Activated naive CD4-positive, alpha-beta T cell treated with anti-CD3 and anti-CD28 coated beads for 36 hours (primary cell): ENCODE data around the gene UHMK1. TPM values are rescaled to one million over a fixed set of nuclear protein-coding genes. Genes with fewer than 3 reads are reported as not detected.
"Not testable (repeated sequence)": the region's sequence is repeated elsewhere in the genome, so short reads cannot be mapped to it uniquely, and the experiment has no call there.

Experiments
- CTCF ChIA-PET: fragments of 350-600 bp; sonication (Branson Sonifier 250); formaldehyde crosslinking; loops from one replicate; lab custom pipeline; 2021; ENCODE audit warnings: antibody characterized with exemption; lab: Charles Lee
- DNase-seq: peaks from one replicate; pipeline ENCODE4 v3.0.0-alpha.2; 2020
- H3K27ac Mint-ChIP-seq: one replicate; pipeline ENCODE4 v1.8.0; 2021; ENCODE audit warnings: mild to moderate bottlenecking, mixed read lengths
- H3K27me3 Mint-ChIP-seq: one replicate; pipeline ENCODE4 v1.8.0; 2021; ENCODE audit warnings: low read depth, mixed read lengths
- H3K36me3 Mint-ChIP-seq: one replicate; pipeline ENCODE4 v1.8.0; 2021; ENCODE audit warnings: low read depth, mixed read lengths
- H3K4me1 Mint-ChIP-seq: one replicate; pipeline ENCODE4 v1.8.0; 2021; ENCODE audit warnings: low read depth, mixed read lengths
- H3K4me3 Mint-ChIP-seq: one replicate; pipeline ENCODE4 v1.8.0; 2021; ENCODE audit warnings: mild to moderate bottlenecking, moderate library complexity, mixed read lengths
- H3K9me3 Mint-ChIP-seq: one replicate; pipeline ENCODE4 v1.8.0; 2021; ENCODE audit warnings: mixed read lengths
- intact Hi-C: fragments of 100-400 bp; cut with micrococcal nuclease; formaldehyde crosslinking; loops from one replicate; pipeline ENCODE4 v1.15.1; 2023
- total RNA-seq, 2 experiments: library from RNA; stranded (reverse); gene quantifications; one replicate each; pipeline ENCODE4 v1.2.3, GENCODE V29; 2021

The UHMK1 gene
- total RNA-seq = 10 to 100 TPM; 43.4 to 43.7 TPM

DNA sequence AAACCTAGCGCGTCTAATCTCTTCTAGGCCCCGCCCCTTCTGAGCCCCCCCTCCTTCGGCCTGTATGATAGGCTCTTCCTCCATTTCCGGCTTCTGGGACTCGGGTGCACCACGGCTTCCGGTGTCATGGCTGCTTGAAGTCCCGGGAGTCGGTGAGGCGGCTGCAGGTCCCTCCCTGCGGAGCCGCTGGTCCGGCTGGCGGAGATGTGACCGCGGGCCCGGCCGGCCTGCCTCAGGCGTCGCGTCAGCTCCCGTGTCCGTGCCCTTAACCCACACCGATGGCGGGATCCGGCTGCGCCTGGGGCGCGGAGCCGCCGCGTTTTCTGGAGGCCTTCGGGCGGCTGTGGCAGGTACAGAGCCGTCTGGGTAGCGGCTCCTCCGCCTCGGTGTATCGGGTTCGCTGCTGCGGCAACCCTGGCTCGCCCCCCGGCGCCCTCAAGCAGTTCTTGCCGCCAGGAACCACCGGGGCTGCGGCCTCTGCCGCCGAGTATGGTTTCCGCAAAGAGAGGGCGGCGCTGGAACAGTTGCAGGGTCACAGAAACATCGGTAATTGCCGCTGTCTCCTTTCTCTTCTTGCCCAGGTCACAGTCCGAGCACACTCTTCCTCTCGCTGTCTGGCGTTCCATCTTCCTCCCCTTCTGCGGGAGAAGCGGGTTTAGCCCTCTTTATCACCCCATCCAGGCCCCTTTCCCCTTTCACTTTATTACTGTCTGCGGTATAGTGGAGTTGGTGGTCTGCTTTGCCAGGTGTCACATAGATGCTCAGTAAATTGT is at the start of gene UHMK1:
UHMK1 (plus strand) TSS at position 96 of the 773 bp plus-strand sequence; CDS start at position 279, 183 bp downstream.
- H3K4me1 Mint-ChIP-seq = peaks cover 38% of the 10 kb centered on the region
- H3K9me3 Mint-ChIP-seq = no peaks in the 10 kb centered on the region
- DNase-seq = peak; percentile 96
- H3K27ac Mint-ChIP-seq = peak within 1 kb of the TSS; percentile 89
- H3K4me3 Mint-ChIP-seq = peak within 1 kb of the TSS; percentile 84
- intact Hi-C loops = loop anchor here (1.0 to 10.0 kb wide), 7 partner anchors 63 to 823 kb away; partner anchors contain the start of genes ATF6, HSD17B7, NOS1AP and NUF2
- H3K36me3 Mint-ChIP-seq = peaks cover 14% of the 10 kb centered on the region
- no peaks in the 10 kb centered on the region for H3K27me3 Mint-ChIP-seq
- CTCF ChIA-PET = interaction anchor here (1.0 kb wide), 1 partner anchor 34 kb away, joined by 3 read pairs; no protein-coding TSS in a partner anchor

- H3K27ac Mint-ChIP-seq, H3K9me3 Mint-ChIP-seq, H3K4me3 Mint-ChIP-seq, intact Hi-C loops, H3K36me3 Mint-ChIP-seq, H3K27me3 Mint-ChIP-seq, DNase-seq, CTCF ChIA-PET, H3K4me1 Mint-ChIP-seq: not testable (repeated sequence)
Observed at GRCh38 chr1:162454361-162454760, 43.3 kb upstream of the UHMK1 start.

DNA sequence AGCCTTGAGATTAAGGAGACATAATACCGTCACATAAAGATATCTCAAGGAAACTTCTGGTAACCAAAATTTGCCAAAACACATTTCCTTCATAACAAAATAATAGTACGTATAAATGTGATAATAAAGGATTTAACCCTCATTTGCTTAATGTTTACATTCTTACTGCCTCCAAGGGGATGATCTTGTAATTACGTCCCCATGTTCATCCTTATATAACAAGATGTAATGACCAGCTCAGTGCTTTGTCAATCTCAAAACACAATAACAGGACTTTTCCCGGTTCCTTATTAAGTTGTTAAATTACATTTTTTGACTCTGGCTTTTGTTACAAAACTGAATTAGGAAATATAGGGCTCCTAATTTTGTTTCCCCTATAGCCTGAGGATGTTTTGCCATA is 41.3 kb upstream of the UHMK1 start:
- CTCF ChIA-PET = no interaction called here
- intact Hi-C loops = no loop called here
- H3K4me3 Mint-ChIP-seq = no peak overlapping the region

DNA sequence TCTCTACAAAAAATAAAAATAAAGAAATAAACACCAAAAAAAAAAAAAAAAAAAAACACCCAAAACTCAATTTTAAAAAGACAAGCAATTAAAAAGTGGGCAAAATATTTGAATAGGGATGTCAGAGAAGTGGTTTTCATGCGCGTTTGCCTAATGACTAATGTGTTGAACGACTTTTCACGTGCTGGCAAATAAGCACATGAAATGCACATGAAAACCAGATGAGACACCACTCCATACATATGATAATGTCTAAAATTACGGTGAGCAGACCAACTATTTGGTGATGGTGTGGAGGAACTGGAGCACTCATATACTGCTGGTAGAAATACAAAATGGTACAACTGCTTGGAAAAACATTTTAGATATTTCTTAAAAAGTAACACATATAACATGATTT is 39.4 kb upstream of the UHMK1 start:
- Mint-ChIP-seq H3K4me1 (no peaks in the 10 kb centered on the region), H3K27me3 (peaks cover 3% of the 10 kb centered on the region), H3K36me3 (no peaks in the 10 kb centered on the region), H3K4me3 (no peak overlapping the region), H3K9me3 (no peaks in the 10 kb centered on the region), H3K27ac (no peak overlapping the region)
- CTCF ChIA-PET = no interaction called here
- no peak for DNase-seq
- intact Hi-C loops = no loop called here

More for the DNA sequence above, 41.3 kb upstream of the UHMK1 start:
- Mint-ChIP-seq H3K36me3 (no peaks in the 10 kb centered on the region), H3K27me3 (peaks cover 6% of the 10 kb centered on the region), H3K9me3 (no peaks in the 10 kb centered on the region), H3K4me1 (no peaks in the 10 kb centered on the region), H3K27ac (no peak overlapping the region)
- DNase-seq = no peak

DNA sequence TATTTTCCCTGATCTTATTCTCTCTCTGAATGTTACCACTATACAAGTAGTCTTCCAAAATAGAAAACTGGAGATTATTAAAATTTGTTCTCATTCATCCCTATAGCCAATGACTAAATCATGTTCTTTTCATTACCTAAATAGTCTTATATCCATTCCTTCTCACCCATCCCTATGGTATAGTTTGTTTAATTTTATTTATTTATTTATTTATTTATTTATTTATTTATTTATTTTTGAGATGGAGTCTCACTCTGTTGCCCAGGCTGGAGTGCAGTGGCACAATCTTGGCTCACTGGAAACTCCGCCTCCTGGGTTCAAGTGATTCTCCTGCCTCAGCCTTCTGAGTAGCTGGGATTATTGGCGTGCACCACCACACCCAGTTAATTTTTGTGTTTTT is 35.2 kb upstream of the UHMK1 start:
- H3K9me3 Mint-ChIP-seq, H3K36me3 Mint-ChIP-seq, intact Hi-C loops, H3K4me3 Mint-ChIP-seq, H3K27me3 Mint-ChIP-seq, DNase-seq, H3K27ac Mint-ChIP-seq, CTCF ChIA-PET, H3K4me1 Mint-ChIP-seq: not testable (repeated sequence)

GRCh38 chr1:162463021-162463420 is 34.6 kb upstream of the UHMK1 start:
- Mint-ChIP-seq H3K36me3 (no peaks in the 10 kb centered on the region), H3K27me3 (peaks cover 6% of the 10 kb centered on the region)

DNA sequence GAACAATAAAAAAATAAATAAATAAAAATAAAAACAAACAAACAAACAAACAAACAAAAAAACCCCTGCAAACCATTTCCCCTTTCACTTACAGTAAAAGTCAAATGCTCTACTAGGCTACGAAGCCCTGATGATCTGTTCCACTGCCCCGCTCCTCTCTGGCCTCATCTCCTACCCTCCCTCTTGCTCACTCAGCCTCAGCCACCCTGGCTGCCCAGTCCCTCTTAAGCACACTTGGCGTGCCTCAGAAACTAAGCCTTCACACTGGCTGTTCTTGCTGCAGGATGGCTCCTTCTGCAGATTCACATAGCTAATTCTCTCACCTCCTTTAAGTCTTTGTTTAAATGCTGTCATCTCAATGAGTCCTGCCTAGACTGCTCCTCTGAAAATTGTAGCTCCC is 30.8 kb upstream of the UHMK1 start:
- Mint-ChIP-seq H3K9me3 (peaks cover 2% of the 10 kb centered on the region), H3K36me3 (no peaks in the 10 kb centered on the region), H3K27me3 (peaks cover 8% of the 10 kb centered on the region), H3K27ac (no peak overlapping the region), H3K4me3 (no peak overlapping the region), H3K4me1 (no peaks in the 10 kb centered on the region)
- intact Hi-C loops = no loop called here
- no peak for DNase-seq
- CTCF ChIA-PET = interaction anchor here (0.7 kb wide), 1 partner anchor 163 kb away, joined by 3 read pairs; no protein-coding TSS in a partner anchor

More at GRCh38 chr1:162463021-162463420, 34.6 kb upstream of the UHMK1 start:
- CTCF ChIA-PET = no interaction called here
- no peak overlapping the region for H3K27ac Mint-ChIP-seq
- H3K9me3 Mint-ChIP-seq = peaks cover 2% of the 10 kb centered on the region
- intact Hi-C loops = no loop called here
- H3K4me1 Mint-ChIP-seq = no peaks in the 10 kb centered on the region
- no peak for DNase-seq
- no peak overlapping the region for H3K4me3 Mint-ChIP-seq

DNA sequence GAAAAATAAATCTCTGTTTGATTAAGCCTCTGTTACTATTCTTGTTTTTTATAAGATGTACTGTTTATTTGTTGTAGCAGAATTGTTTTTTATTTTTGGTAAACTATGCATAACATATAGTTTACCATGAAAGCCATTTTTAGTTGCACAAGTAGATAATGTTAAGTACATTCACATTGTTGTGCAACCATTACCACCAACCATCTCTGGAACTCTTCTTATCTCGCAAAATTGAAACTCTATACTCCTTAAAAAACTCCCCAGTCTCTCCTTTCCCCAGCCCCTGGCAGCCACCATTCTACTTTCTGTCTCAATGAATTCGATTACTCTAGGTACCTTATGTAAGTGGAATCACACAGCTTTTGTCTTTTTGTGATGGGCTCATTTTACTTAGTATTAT is 27.4 kb upstream of the UHMK1 start:
- H3K36me3 Mint-ChIP-seq = no peaks in the 10 kb centered on the region
- peaks cover 4% of the 10 kb centered on the region for H3K27me3 Mint-ChIP-seq
- H3K9me3 Mint-ChIP-seq = no peaks in the 10 kb centered on the region
- no peaks in the 10 kb centered on the region for H3K4me1 Mint-ChIP-seq
- CTCF ChIA-PET = no interaction called here
- no peak overlapping the region for H3K4me3 Mint-ChIP-seq
- no peak overlapping the region for H3K27ac Mint-ChIP-seq
- intact Hi-C loops = no loop called here
- DNase-seq = no peak

GRCh38 chr1:162471290-162471853 is 26.2 kb upstream of the UHMK1 start:
- H3K9me3 Mint-ChIP-seq = peaks cover 5% of the 10 kb centered on the region
- H3K4me3 Mint-ChIP-seq = no peak overlapping the region
- no peak for DNase-seq
- no peaks in the 10 kb centered on the region for H3K36me3 Mint-ChIP-seq
- peaks cover 4% of the 10 kb centered on the region for H3K27me3 Mint-ChIP-seq
- CTCF ChIA-PET = no interaction called here
- intact Hi-C loops = no loop called here
- no peaks in the 10 kb centered on the region for H3K4me1 Mint-ChIP-seq
- H3K27ac Mint-ChIP-seq = no peak overlapping the region

DNA sequence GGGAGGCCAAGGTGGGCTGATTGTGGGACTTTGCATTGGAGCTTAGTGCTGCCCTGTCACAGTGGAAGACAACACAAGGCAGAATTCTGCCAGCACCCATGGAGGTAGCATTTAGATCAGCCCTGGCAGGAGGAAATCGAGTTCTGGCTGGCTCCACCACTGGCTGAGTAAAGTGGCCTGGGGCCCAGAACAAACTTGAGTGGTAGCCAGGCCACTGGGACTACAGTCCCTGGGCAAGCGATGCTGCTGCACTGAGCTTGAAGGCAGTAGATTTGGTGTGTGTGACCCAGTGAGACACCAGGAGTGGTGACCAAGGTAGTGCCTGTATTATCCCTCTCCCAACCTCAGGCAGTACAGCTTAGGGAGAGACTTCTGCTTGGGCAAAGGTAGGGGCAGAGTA is 22.5 kb upstream of the UHMK1 start:
- H3K27ac Mint-ChIP-seq = no peak overlapping the region
- peaks cover 8% of the 10 kb centered on the region for H3K9me3 Mint-ChIP-seq
- H3K4me1 Mint-ChIP-seq = no peaks in the 10 kb centered on the region
- CTCF ChIA-PET = no interaction called here
- DNase-seq = no peak
- intact Hi-C loops = no loop called here
- no peaks in the 10 kb centered on the region for H3K27me3 Mint-ChIP-seq
- no peak overlapping the region for H3K4me3 Mint-ChIP-seq
- no peaks in the 10 kb centered on the region for H3K36me3 Mint-ChIP-seq

GRCh38 chr1:162475539-162476185 is 22.0 kb upstream of the UHMK1 start:
- H3K36me3 Mint-ChIP-seq = no peaks in the 10 kb centered on the region
- CTCF ChIA-PET = no interaction called here
- intact Hi-C loops = no loop called here

GRCh38 chr1:162476620-162477019 is 21.0 kb upstream of the UHMK1 start:
- Mint-ChIP-seq H3K27me3 (no peaks in the 10 kb centered on the region), H3K4me3 (no peak overlapping the region), H3K4me1 (no peaks in the 10 kb centered on the region), H3K27ac (no peak overlapping the region), H3K36me3 (no peaks in the 10 kb centered on the region), H3K9me3 (peaks cover 8% of the 10 kb centered on the region)
- intact Hi-C loops = no loop called here
- no peak for DNase-seq
- CTCF ChIA-PET = no interaction called here

More at GRCh38 chr1:162475539-162476185, 22.0 kb upstream of the UHMK1 start:
- Mint-ChIP-seq H3K4me3 (no peak overlapping the region), H3K27ac (no peak overlapping the region), H3K27me3 (no peaks in the 10 kb centered on the region), H3K9me3 (peaks cover 8% of the 10 kb centered on the region), H3K4me1 (no peaks in the 10 kb centered on the region)
- DNase-seq = no peak
